ENCODE results near the gene ITGA3.

ITGA3 gene

DNA sequence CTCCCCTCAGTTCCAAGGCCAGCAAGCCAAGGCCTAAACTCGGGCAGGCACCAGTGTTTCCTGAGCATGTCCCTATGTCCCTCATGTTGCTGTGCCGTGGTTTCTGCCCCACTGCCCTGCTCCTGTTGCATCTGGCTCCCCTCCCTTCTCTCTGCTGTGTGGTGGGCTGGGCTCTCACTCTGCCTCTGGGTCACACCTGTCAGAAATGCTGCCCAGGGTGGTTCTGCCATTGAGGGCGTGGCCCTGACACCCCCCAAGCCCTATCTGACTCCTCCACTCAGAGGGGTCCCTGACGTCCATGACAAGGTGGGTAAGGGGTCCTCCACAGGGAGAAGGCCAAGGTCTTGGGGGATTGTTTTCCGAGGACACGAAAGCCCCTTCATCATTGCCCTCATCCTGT is 9.2 kb upstream of the ITGA3 start:
- Histone ChIP-seq H3K4me3 (ENCODE audit: low read depth, low read length) (no peak overlapping the region), H3K27ac (ENCODE audit: low read depth, low read length) (no peak overlapping the region), H3K9ac (ENCODE audit: low read depth, low read length) (no peak overlapping the region), H3K9me3 (ENCODE audit: control insufficient read depth, insufficient read depth, low read length) (no peaks in the 10 kb centered on the region), H3K4me1 (ENCODE audit: control insufficient read depth, insufficient read depth, low read length) (peaks cover 13% of the 10 kb centered on the region), H3K36me3 (ENCODE audit: control insufficient read depth, insufficient read depth, low read length) (no peaks in the 10 kb centered on the region), H3K27me3 (ENCODE audit: control insufficient read depth, insufficient read depth, low read length) (no peaks in the 10 kb centered on the region)

DNA sequence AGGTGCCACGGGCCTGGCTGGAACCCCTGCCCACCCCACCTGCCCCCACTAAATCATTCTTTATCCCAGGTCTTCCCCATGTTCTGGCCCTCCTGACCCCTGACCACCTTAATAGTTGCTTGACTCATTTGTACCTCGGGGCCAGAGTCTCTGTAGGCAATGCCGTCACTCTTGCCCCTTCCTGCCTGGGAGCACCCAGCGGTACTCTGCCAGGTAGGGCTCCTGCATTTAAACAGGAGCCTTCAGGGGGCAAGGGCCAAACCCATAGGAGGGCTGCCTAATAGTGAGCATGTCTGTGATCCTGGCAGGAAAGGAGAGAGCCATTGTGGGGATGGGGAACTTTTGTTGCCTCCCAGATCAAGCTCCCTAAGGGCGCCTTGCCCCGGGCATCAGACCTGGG is 8.8 kb upstream of the ITGA3 start:
- H3K9ac ChIP-seq (ENCODE audit: low read depth, low read length), result no peak overlapping the region
- H3K27ac ChIP-seq (ENCODE audit: low read depth, low read length), result peak overlapping the region; percentile 75
- H3K4me1 ChIP-seq (ENCODE audit: control insufficient read depth, insufficient read depth, low read length), result peaks cover 17% of the 10 kb centered on the region

DNA sequence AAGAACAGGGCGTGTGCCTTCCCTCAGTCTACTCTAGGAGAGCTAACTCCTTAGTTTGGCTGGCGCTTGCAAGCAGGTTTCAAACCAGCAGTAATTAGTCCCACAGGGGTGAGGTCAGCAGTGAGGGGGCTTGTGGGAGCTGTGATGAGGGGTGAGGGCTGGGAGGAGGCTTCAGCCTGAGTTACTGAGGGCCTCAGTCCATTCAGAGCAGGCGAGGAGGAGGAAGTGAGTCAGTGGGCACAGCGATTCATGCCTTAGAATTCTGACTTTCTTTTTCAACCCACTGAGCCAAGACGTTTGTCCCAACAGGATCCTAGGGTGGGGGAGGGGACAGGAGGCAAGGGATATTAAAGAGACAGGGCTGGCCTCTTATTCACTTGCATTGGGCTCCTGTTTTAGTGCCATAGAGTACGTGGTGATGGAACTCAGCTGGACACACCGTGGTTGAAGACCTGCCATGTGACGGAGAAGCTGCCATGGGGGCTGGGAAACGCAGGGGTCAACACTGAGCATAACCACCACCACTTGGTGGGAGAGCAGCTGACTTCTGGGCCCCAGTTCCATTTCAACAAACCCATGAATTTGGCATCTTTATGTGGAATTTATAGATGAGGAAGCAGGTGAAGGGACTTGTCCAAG is 8.3 kb upstream of the ITGA3 start:
- Histone ChIP-seq H3K27me3 (ENCODE audit: control insufficient read depth, insufficient read depth, low read length) (no peaks in the 10 kb centered on the region), H3K36me3 (ENCODE audit: control insufficient read depth, insufficient read depth, low read length) (no peaks in the 10 kb centered on the region), H3K9me3 (ENCODE audit: control insufficient read depth, insufficient read depth, low read length) (no peaks in the 10 kb centered on the region), H3K4me3 (ENCODE audit: low read depth, low read length) (no peak overlapping the region), H3K27ac (ENCODE audit: low read depth, low read length) (peak overlapping the region; percentile 75), H3K9ac (ENCODE audit: low read depth, low read length) (no peak overlapping the region), H3K4me1 (ENCODE audit: control insufficient read depth, insufficient read depth, low read length) (peaks cover 22% of the 10 kb centered on the region)

More for the DNA sequence above, 8.8 kb upstream of the ITGA3 start:
- no peaks in the 10 kb centered on the region for H3K9me3 ChIP-seq (ENCODE audit: control insufficient read depth, insufficient read depth, low read length)
- H3K4me3 ChIP-seq (ENCODE audit: low read depth, low read length), result no peak overlapping the region
- H3K36me3 ChIP-seq (ENCODE audit: control insufficient read depth, insufficient read depth, low read length), result no peaks in the 10 kb centered on the region
- no peaks in the 10 kb centered on the region for H3K27me3 ChIP-seq (ENCODE audit: control insufficient read depth, insufficient read depth, low read length)

DNA sequence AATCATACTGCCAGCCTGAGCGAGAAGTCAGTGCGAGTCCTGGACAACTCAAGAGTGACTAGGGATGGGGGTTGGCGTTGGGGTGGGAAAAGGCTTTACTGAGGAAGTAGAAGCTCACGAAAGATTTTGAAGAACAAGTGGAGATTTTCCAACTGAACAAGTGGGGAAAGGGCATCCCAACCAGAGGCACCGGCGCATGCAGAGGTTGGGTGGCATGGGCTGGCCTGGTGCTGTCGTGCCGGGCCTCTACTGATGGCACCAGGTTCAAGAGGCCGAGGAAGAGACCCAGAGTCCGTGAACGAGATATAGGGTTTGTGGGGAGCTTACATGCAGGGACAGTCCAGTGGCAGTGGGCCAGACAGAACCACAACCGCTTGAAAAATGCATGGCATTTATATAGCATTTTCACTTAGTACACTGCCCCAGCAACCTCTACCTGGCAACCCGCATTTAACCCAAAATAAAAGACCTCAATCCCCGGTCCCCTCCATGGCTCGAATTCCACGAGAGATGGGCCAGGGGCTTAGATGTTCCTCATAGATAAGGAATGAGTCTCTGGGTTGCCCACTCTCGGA is 7.7 kb upstream of the ITGA3 start:
- Histone ChIP-seq H3K4me1 (ENCODE audit: control insufficient read depth, insufficient read depth, low read length) (peaks cover 26% of the 10 kb centered on the region), H3K27me3 (ENCODE audit: control insufficient read depth, insufficient read depth, low read length) (no peaks in the 10 kb centered on the region), H3K36me3 (ENCODE audit: control insufficient read depth, insufficient read depth, low read length) (no peaks in the 10 kb centered on the region), H3K9me3 (ENCODE audit: control insufficient read depth, insufficient read depth, low read length) (no peaks in the 10 kb centered on the region), H3K9ac (ENCODE audit: low read depth, low read length) (no peak overlapping the region), H3K4me3 (ENCODE audit: low read depth, low read length) (no peak overlapping the region), H3K27ac (ENCODE audit: low read depth, low read length) (peak overlapping the region; percentile 75)

DNA sequence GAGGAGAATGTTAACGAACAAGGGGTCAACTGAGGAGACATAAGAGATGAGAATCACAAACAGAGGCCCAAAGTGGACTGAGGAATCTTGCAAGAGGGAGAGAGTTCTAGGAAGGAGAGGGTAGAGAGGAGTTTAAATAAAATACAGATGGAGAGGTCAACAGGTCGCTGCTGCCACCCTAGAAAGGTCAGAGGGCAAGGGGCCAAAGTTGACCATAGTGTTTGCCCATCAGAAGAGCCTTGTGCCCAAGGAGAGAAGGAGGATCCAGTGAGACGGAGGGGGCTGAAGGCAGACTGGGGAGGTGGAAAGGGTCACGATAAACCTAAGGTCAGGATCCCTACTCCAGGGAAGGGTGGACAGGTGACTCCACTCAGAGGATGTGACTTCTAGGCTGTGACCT is 6.9 kb upstream of the ITGA3 start:
- Histone ChIP-seq H3K4me3 (ENCODE audit: low read depth, low read length) (no peak overlapping the region), H3K4me1 (ENCODE audit: control insufficient read depth, insufficient read depth, low read length) (peaks cover 26% of the 10 kb centered on the region), H3K27me3 (ENCODE audit: control insufficient read depth, insufficient read depth, low read length) (no peaks in the 10 kb centered on the region), H3K9me3 (ENCODE audit: control insufficient read depth, insufficient read depth, low read length) (no peaks in the 10 kb centered on the region), H3K36me3 (ENCODE audit: control insufficient read depth, insufficient read depth, low read length) (no peaks in the 10 kb centered on the region), H3K27ac (ENCODE audit: low read depth, low read length) (no peak overlapping the region), H3K9ac (ENCODE audit: low read depth, low read length) (no peak overlapping the region)

DNA sequence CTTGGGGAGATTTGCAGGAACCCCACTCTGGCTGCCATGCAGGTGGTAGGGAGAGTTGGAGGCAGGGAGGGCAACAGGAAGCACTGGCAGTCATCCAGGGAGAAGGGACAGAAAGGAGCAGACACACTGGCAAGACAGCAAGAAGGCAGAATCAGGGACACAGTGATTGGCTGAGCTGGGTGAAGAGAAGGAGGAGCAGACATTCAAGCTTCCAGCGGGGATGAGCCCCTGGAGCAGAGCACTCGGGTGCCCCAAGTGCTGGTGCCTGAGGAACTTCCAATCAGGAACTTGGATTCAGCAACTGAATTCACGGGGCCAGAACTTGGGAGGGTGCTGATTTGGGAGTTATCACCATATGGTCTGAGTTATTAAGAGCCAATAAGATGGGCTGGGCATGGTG is 6.3 kb upstream of the ITGA3 start:
- peaks cover 26% of the 10 kb centered on the region for H3K4me1 ChIP-seq (ENCODE audit: control insufficient read depth, insufficient read depth, low read length)

DNA sequence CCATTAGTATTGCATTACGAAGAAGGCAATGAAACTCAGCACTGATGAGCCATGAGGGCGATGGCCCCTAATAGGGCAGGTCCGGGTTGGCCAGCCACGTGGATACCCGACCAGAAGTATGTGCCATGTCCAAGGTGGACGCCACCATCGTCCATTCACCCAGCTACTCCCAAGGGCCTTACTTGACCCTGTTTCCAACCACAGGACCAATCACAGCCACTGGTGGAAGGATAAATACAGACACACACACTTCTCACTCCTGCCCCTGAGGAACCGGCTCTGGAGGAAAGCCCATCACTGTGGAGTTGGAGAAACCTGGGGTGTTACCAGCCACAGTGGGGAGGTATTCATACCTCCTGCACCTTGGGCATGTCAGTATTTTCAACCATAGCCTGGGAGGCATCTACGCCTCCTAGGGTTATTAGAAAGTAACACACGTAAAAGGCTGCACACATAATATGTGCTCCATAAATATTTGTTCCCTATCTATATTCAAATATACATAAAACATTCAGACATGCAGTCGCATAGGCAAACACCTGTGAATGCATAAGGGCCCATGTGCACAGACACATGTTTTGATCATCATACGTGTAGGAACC is 5.4 kb upstream of the ITGA3 start:
- Histone ChIP-seq H3K9ac (ENCODE audit: low read depth, low read length) (no peak overlapping the region), H3K4me3 (ENCODE audit: low read depth, low read length) (no peak overlapping the region), H3K27ac (ENCODE audit: low read depth, low read length) (peak overlapping the region; percentile 76)

More for the DNA sequence above, 6.3 kb upstream of the ITGA3 start:
- Histone ChIP-seq H3K27ac (ENCODE audit: low read depth, low read length) (no peak overlapping the region), H3K27me3 (ENCODE audit: control insufficient read depth, insufficient read depth, low read length) (no peaks in the 10 kb centered on the region), H3K4me3 (ENCODE audit: low read depth, low read length) (no peak overlapping the region), H3K36me3 (ENCODE audit: control insufficient read depth, insufficient read depth, low read length) (no peaks in the 10 kb centered on the region), H3K9me3 (ENCODE audit: control insufficient read depth, insufficient read depth, low read length) (no peaks in the 10 kb centered on the region), H3K9ac (ENCODE audit: low read depth, low read length) (no peak overlapping the region)

DNA sequence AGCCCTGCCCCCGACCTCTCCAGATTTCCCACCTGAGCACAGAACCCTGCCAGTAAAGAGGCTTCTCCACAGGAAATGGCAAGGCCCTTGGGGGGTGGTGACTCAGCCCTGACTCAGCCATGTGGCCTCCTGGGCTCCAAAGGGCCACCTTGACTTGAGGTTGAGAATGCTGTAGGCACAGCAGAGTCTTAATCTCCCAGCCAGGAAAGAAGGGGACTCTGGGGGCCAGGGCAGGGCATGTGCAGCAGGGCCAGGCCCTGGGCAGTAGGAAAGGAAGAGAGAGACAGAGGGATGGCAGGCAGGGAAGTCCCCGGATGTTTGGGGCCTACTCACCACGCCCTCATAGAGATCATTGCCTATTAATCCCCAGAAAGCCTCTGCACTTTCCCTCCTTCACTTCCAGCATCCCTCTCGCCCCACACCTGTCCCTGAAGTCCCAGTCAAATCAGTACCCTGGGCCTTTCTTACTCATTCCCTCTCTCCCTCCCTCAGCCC is 4.8 kb upstream of the ITGA3 start:
- Histone ChIP-seq H3K36me3 (ENCODE audit: control insufficient read depth, insufficient read depth, low read length) (no peaks in the 10 kb centered on the region), H3K27me3 (ENCODE audit: control insufficient read depth, insufficient read depth, low read length) (no peaks in the 10 kb centered on the region), H3K4me3 (ENCODE audit: low read depth, low read length) (no peak overlapping the region), H3K9me3 (ENCODE audit: control insufficient read depth, insufficient read depth, low read length) (no peaks in the 10 kb centered on the region), H3K9ac (ENCODE audit: low read depth, low read length) (no peak overlapping the region), H3K27ac (ENCODE audit: low read depth, low read length) (peak overlapping the region; percentile 76), H3K4me1 (ENCODE audit: control insufficient read depth, insufficient read depth, low read length) (peaks cover 26% of the 10 kb centered on the region)

More for the DNA sequence above, 5.4 kb upstream of the ITGA3 start:
- H3K36me3 ChIP-seq (ENCODE audit: control insufficient read depth, insufficient read depth, low read length), result no peaks in the 10 kb centered on the region
- peaks cover 26% of the 10 kb centered on the region for H3K4me1 ChIP-seq (ENCODE audit: control insufficient read depth, insufficient read depth, low read length)
- H3K27me3 ChIP-seq (ENCODE audit: control insufficient read depth, insufficient read depth, low read length), result no peaks in the 10 kb centered on the region
- no peaks in the 10 kb centered on the region for H3K9me3 ChIP-seq (ENCODE audit: control insufficient read depth, insufficient read depth, low read length)

DNA sequence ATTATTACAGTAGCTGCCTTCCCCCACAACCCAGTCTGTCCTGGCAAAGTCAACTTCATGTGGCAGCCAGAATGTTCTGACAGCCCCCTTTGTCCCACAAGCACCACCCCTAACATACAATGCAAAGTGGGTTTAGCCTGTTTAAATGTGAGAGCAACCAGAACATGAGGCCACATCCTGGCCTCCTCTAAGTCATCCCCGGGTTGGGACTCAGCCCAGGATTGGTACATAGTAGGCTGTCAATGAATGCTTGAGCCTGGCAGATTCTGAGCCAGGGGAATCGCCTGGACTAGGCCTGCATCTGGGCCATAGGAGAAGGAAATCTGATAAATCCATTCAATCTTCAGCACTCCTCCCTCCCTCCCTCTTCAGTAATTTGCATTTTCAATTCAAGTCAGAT is 4.3 kb upstream of the ITGA3 start:
- H3K27ac ChIP-seq (ENCODE audit: low read depth, low read length), result peak overlapping the region; percentile 76
- no peaks in the 10 kb centered on the region for H3K36me3 ChIP-seq (ENCODE audit: control insufficient read depth, insufficient read depth, low read length)
- H3K9ac ChIP-seq (ENCODE audit: low read depth, low read length), result no peak overlapping the region
- peaks cover 2% of the 10 kb centered on the region; the same call in 1 of the 2 replicates for H3K27me3 ChIP-seq (ENCODE audit: control insufficient read depth, insufficient read depth, low read length)
- no peak overlapping the region for H3K4me3 ChIP-seq (ENCODE audit: low read depth, low read length)
- peaks cover 26% of the 10 kb centered on the region for H3K4me1 ChIP-seq (ENCODE audit: control insufficient read depth, insufficient read depth, low read length)
- no peaks in the 10 kb centered on the region for H3K9me3 ChIP-seq (ENCODE audit: control insufficient read depth, insufficient read depth, low read length)

DNA sequence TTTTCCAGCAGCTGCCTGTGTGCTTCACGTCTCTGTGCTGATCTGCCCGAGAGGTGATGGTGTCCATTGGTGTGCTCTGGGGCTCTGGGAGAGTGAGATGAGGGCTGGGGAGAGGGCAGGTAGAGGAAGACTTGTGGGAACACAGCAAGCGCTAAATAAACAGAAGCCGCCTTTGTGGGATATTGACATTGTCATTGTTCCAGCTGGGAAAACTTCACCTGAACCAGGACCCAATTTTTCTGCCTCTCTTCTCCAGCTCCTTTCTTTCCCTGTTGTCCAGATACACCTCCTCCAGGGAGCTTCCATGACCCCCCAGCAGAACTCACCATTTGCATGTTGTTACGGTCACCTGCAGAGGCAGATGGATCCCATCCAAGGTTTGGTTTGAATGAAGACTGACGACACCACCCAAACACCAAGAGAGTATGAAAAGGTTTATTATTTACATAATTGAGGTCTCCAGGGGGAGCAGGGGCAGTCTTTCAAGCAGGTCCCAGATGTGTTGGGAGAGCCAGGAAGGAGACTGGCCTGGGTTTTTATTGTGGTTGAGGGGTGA is 3.6 kb upstream of the ITGA3 start:
- H3K36me3 ChIP-seq (ENCODE audit: control insufficient read depth, insufficient read depth, low read length), result no peaks in the 10 kb centered on the region
- no peak overlapping the region for H3K4me3 ChIP-seq (ENCODE audit: low read depth, low read length)
- peaks cover 9% of the 10 kb centered on the region for H3K27me3 ChIP-seq (ENCODE audit: control insufficient read depth, insufficient read depth, low read length)
- H3K9me3 ChIP-seq (ENCODE audit: control insufficient read depth, insufficient read depth, low read length), result no peaks in the 10 kb centered on the region
- H3K27ac ChIP-seq (ENCODE audit: low read depth, low read length), result no peak overlapping the region
- H3K4me1 ChIP-seq (ENCODE audit: control insufficient read depth, insufficient read depth, low read length), result peaks cover 30% of the 10 kb centered on the region
- no peak overlapping the region for H3K9ac ChIP-seq (ENCODE audit: low read depth, low read length)
